Activated CD4-positive, CD25-positive, alpha-beta regulatory T cell (primary cell): ENCODE results near the gene THADA.

Source experiments
- DNase-seq, 4 experiments: peaks; one replicate each; lab custom pipeline; 2025; lab: John Stamatoyannopoulos, UW

THADA gene

GRCh38 chr2:43594875-43595274 lies 963 bp downstream of the THADA start:
- no peak for DNase-seq

DNA sequence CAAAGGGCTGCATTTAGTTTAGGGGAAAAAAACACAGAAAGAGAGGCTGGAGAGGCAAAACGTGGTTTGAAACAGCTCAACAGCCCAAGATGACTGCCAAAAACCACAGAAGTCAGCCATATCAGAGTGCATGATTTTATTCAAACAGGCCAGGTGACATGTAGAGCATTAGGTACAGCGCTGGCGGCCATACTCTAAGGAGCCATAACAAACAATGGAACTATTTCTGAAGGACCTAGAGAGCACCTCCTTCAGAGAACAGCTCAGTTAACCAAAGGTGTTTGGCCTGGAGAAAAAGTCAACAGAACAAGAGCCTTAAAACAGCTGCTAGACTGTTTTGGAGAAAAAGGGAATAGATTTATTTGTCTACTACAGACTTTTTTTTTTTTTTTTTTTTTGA lies 2.6 kb downstream of the THADA start:
- no peak for DNase-seq

DNA sequence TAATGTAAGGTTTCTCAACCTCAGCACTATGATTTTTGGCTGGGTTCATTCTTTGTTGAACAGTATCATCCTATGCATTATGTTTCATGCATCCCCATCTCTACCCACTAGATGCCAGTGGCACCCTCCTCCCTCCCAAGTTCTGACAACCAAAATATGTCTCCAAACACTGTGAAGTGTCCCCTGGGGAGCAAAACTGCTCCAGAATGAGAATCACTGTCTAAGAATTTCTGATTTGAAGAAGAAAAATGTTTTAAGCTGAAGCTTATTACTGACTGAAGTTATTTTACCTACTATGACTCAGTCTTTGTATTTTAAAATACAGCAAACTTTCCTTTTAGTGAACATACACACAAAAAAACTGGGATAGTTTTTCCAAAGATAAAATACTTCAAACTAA lies 3.4 kb downstream of the THADA start:
- no peak for DNase-seq

GRCh38 chr2:43585708-43586107 lies 10.1 kb downstream of the THADA start:
- no peak for DNase-seq

- no peak for DNase-seq
Measured at GRCh38 chr2:43579275-43579981, 16.4 kb downstream of the THADA start.

- DNase-seq, result no peak
Measured at GRCh38 chr2:43576981-43577892, 18.6 kb downstream of the THADA start.

DNA sequence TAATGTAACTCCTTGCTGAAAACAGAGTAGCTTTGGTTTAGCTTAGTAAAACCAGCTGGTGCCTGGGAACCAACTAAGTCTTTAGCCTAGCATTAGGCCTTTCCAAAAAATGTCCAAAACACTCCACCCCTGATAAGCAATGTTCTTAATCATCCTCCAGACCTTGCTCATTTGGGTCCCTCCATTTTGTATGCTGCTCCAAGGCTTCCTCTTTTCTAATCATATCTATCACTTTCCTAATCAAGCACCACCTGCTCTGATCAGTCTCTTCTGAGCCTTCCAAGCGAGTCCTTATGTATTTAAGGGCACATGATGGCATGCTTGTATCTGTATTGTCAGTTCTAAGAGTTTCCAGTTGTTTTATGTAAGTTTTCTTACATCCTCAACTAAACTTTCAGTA lies 23.6 kb downstream of the THADA start:
- DNase-seq, result no peak

GRCh38 chr2:43569921-43570320 lies 25.9 kb downstream of the THADA start:
- no peak for DNase-seq

- DNase-seq, result no peak
Measured at GRCh38 chr2:43568228-43568627, 27.6 kb downstream of the THADA start.

GRCh38 chr2:43566461-43566729 lies 29.4 kb downstream of the THADA start:
- no peak for DNase-seq

- DNase-seq, result no peak
Measured at GRCh38 chr2:43563679-43564078, 32.2 kb downstream of the THADA start.

DNA sequence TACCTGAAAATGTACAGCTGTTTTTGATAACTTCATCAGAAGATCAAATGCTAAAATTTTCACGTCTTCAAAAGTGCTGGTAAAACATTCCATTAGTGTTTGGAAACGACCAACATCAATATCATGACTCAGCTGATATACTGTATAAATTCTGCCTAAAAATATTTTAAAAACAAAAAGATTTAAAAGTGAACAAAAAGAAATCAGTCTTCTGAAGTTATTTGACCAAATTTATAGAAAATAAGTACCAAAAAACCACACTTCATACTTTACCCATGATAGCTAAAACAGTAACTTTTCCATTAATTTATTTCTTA lies 35.6 kb downstream of the THADA start:
- DNase-seq, result no peak

DNA sequence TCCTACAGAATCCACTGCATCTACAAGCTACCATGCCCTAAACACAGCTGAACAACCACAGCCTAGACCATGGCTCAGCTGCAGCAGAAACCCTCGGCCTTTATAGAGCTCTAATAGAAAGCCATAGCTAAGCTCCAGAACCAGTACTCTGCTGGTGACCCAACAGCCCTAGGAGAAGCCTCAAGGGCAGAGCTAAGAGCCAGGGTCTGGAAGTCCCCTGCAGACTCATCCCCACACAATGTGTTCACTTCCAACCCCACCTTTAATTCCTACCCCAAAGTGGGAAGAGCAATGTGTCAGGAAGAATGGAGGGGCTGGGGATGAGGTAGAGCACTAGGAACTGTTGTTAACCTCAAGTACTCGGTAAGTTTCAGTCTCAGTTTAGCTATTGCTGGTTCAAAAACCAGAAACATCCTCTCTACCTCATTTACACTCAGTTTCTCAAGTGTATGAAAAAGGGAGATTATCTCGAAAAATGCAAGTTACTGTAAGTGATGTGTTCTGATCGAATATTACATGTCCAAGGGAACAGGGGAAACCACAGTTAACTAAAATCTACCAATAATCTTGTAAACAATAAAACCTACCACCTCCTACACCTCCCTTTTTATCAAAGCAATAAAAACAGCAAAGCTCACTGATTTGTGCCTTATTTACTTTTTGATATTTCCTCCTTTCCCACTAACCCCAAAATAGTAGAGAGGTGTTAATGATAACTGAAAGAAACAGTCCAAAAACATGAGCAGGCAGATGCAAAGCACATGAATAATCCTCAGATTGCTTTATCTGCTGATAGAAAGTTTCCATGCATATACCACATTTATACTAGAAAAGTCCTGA lies 36.2 kb downstream of the THADA start:
- DNase-seq, result no peak

DNA sequence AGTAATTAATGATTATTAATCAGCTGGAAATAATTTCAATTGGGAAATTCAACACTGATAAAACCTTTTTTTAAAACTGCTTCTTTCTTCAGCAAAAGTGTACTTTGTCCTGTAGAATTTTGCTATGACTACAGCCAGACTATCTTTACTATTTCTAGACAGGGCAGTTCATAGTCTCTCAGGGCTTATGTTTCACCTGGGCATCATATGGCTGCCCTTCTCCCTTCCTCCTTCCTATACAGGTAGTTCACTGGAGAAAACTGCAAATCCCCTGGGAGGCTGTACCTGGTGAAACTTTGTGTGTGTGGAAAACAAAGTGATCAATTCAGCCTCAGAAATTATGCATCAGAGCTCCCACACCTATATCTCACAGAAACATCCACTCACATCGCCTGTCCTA lies 38.6 kb downstream of the THADA start:
- DNase-seq, result no peak

GRCh38 chr2:43556256-43556655 lies 39.6 kb downstream of the THADA start:
- DNase-seq, result no peak

GRCh38 chr2:43553341-43553855 lies 42.4 kb downstream of the THADA start:
- DNase-seq, result no peak

- no peak for DNase-seq
Measured at GRCh38 chr2:43551990-43552389, 43.8 kb downstream of the THADA start.

DNA sequence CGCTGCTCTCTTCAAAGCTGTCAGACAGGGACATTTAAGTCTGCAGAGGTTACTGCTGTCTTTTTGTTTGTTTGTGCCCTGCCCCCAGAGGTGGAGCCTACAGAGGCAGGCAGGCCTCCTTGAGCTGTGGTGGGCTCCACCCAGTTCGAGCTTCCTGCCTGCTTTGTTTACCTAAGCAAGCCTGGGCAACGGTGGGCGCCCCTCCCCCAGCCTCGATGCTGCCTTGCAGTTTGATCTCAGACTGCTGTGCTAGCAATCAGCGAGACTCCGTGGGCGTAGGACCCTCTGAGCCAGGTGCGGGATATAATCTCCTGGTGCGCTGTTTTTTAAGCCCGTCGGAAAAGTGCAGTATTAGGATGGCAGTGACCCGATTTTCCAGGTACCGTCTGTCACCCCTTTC lies 47.5 kb downstream of the THADA start:
- DNase-seq, result peak in 2 of 4 experiments; percentile 13 to 17

GRCh38 chr2:43542285-43542933 lies 53.4 kb downstream of the THADA start:
- DNase-seq, result no peak

DNA sequence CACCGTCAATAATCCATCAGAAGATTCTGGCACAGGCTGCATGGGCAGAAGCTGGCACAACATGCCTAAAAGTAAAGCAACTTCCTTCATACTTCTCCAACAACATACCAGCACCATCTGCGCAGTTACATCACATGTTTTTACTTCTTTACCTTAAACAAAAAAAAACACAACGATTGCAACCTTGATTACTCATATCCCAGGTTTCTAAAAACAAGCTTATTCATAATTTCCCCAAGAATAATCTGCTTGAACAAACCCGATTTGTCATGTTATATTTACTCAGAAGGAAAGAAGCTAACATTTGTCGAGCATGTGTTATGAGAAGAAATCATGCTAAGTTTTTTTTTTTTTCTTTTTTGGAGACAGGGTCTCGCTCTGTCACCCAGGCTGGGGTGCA lies 54.7 kb downstream of the THADA start:
- DNase-seq, result no peak

DNA sequence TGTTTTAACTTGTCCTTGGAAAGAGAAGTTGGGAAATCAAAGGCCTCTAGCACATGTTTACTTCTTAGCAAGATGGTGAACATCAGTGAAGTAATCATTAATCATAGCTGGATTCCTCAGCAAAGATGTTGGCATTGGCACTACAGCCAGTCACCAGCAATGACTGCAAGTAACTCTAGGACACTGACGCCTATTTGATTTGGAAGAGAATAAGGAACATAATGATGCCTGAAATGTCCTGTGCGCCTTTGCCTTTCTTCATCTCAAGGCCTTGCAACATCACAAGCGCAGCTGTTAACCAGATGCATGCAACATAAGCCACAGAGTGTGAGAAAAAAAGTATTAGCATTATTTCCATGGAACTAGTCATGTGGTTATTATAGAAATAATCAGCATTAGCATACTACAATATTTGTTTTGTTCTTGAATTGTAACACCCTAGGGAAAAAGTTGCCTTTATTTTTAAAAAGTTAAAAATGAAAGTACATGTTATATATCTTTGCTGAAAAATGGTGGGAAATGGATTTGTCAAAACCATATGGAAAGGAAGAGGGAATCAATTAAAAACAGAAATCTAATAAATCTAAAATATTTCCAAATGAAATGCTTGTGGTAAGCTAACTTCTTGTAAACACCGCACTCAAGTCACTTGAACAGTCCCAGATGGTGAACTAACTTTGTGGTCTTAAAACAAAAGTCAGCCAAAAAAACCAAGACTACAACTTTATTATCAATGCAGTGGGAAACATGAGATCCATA lies 55.6 kb downstream of the THADA start:
- no peak for DNase-seq
